Keratinocyte (primary cell): Measurements from ENCODE around the gene TPRN. TPM values are rescaled to one million over a fixed set of nuclear protein-coding genes. Genes with fewer than 3 reads are reported as not detected.

Source experiments
- DNase-seq: peaks from one replicate; pipeline ENCODE4 v3.0.0-alpha.2; 2011; ENCODE audit warnings: low read depth, missing footprints, low spot score
- FAIRE-seq: peaks from 2 replicates; lab custom pipeline; 2011; peaks lifted over from hg19 to GRCh38; lab: Jason Lieb, UNC
- H2AFZ ChIP-seq: 2 replicates; pipeline ENCODE4 v1.6.0; 2012; ENCODE audit warnings: low read length, control low read depth, inconsistent platforms; ENCODE audit not compliant: control insufficient read depth
- H3K27ac ChIP-seq: 2 replicates; pipeline ENCODE4 v1.5.1; 2011; ENCODE audit warnings: low read length; ENCODE audit not compliant: control insufficient read depth, insufficient read depth
- H3K27me3 ChIP-seq: 3 replicates; pipeline ENCODE4 v1.6.0; 2011; ENCODE audit warnings: low read length; ENCODE audit not compliant: control insufficient read depth, insufficient read depth; ENCODE audit errors: extremely low read depth
- H3K36me3 ChIP-seq, 2 experiments: 2 replicates in 1 of 2; 3 replicates in 1 of 2; pipeline ENCODE4 v1.5.1; 2011; ENCODE audit warnings: low read length in 2 of 2, mild to moderate bottlenecking in 1 of 2; ENCODE audit not compliant: control insufficient read depth in 2 of 2, insufficient read depth in 2 of 2; ENCODE audit errors: extremely low read depth in 1 of 2
- H3K4me1 ChIP-seq: 3 replicates; pipeline ENCODE4 v1.5.1; 2011; ENCODE audit warnings: low read length; ENCODE audit not compliant: control insufficient read depth, insufficient read depth; ENCODE audit errors: extremely low read depth
- H3K4me2 ChIP-seq: 3 replicates; pipeline ENCODE4 v1.6.0; 2011; ENCODE audit warnings: low read depth, low read length; ENCODE audit not compliant: control insufficient read depth, insufficient read depth; ENCODE audit errors: extremely low read depth
- H3K4me3 ChIP-seq, 3 experiments: fragments of 200-600 bp in 1 of 3; sonication (generic) in 1 of 3; 2 replicates in 2 of 3; 3 replicates in 1 of 3; pipeline ENCODE4 v1.5.1; 2011 to 2016; ENCODE audit warnings: low read length in 3 of 3, mild to moderate bottlenecking in 3 of 3, control low read depth in 2 of 3, inconsistent platforms in 1 of 3, low read depth in 1 of 3, mixed read lengths in 1 of 3, mixed run types in 1 of 3, moderate library complexity in 1 of 3; ENCODE audit not compliant: control insufficient read depth in 2 of 3, insufficient read depth in 2 of 3; ENCODE audit errors: extremely low read depth in 1 of 3
- H3K79me2 ChIP-seq: 2 replicates; pipeline ENCODE4 v1.6.0; 2012; ENCODE audit warnings: low read length; ENCODE audit not compliant: control insufficient read depth, insufficient read depth
- H3K9ac ChIP-seq: 3 replicates; pipeline ENCODE4 v1.6.0; 2011; ENCODE audit warnings: low read length; ENCODE audit not compliant: control insufficient read depth, insufficient read depth; ENCODE audit errors: extremely low read depth
- H3K9me1 ChIP-seq: 3 replicates; pipeline ENCODE4 v1.6.0; 2011; ENCODE audit warnings: low read length; ENCODE audit not compliant: control insufficient read depth, insufficient read depth; ENCODE audit errors: extremely low read depth
- H3K9me3 ChIP-seq: 2 replicates; pipeline ENCODE4 v1.5.1; 2012; ENCODE audit warnings: low read depth, low read length; ENCODE audit not compliant: control insufficient read depth
- H4K20me1 ChIP-seq: 3 replicates; pipeline ENCODE4 v1.6.0; 2011; ENCODE audit warnings: low read length; ENCODE audit not compliant: control insufficient read depth, insufficient read depth; ENCODE audit errors: extremely low read depth
- CTCF ChIP-seq, 3 experiments: IDR thresholded peaks in 1 of 3; conservative IDR thresholded peaks in 1 of 3; optimal IDR thresholded peaks in 1 of 3; 2 replicates in 2 of 3; 3 replicates in 1 of 3; pipeline versions ENCODE3 to v1.5.1; 2011; ENCODE audit warnings: low read length in 3 of 3, mild to moderate bottlenecking in 3 of 3, moderate library complexity in 2 of 3, control low read depth in 1 of 3, inconsistent platforms in 1 of 3; ENCODE audit not compliant: insufficient read depth in 2 of 3; ENCODE audit errors: extremely low read depth in 1 of 3
- EZH2 ChIP-seq: IDR thresholded peaks from one replicate; pipeline ENCODE4 v1.6.1; 2012; ENCODE audit warnings: inconsistent platforms, mild to moderate bottlenecking, low read length, moderate library complexity
- dilution Hi-C: fragments of 300-500 bp; cut with MboI; formaldehyde crosslinking; loops from one replicate; pipeline ENCODE4 v1.7.0; 2020; ENCODE audit warnings: low sequenced_read_pairs; ENCODE audit not compliant: extremely low pct_ligation_motif_present
- polyA plus RNA-seq, 5 experiments: library from polyadenylated mRNA; depleted of rRNA in 3 of 5; stranded (reverse) in 3 of 5; stranded (forward) in 1 of 5; unstranded in 1 of 5; fragments of >200 nt; gene quantifications; 1 replicate in 1 of 5; 2 replicates in 3 of 5; 3 replicates in 1 of 5; pipeline versions ENCODE4 v1.2.1 to v1.2.3, GENCODE V29; 2011 to 2012; ENCODE audit warnings: missing spikeins in 2 of 5, low read depth in 1 of 5, low replicate concordance in 1 of 5

The TPRN gene
- polyA plus RNA-seq, 1 donor (not counting 4 experiments of a cell fraction or from before 2014, with no cell fraction given): 1.1 TPM

- Histone ChIP-seq H3K4me1 (no peaks in the 10 kb centered on the region), H3K27me3 (peaks cover 12% of the 10 kb centered on the region), H3K79me2 (peaks cover 6% of the 10 kb centered on the region), H3K9me1 (no peaks in the 10 kb centered on the region), H2AFZ (no peak overlapping the region), H3K4me3 (no peak overlapping the region), H3K4me2 (no peak overlapping the region), H3K36me3 (peaks cover 0 to 6% of the 10 kb centered on the region in 2 experiments), H3K27ac (no peak overlapping the region), H4K20me1 (no peaks in the 10 kb centered on the region), H3K9ac (no peak overlapping the region), H3K9me3 (no peaks in the 10 kb centered on the region)
- no peak for FAIRE-seq
- DNase-seq: no peak
- dilution Hi-C loops: no loop called here
- no peak for TF ChIP-seq EZH2
- TF ChIP-seq CTCF (optimal IDR thresholded peaks at IDR 0.05 in 1 of 3, IDR thresholded peaks at IDR 0.05 in 1 of 3, conservative IDR thresholded peaks at IDR 0.05 in 1 of 3; ENCODE audit: extremely low read depth in 1 of 3, insufficient read depth in 2 of 3, low read length in 3 of 3): no peak
These were observed 34.4 kb upstream of the TPRN start for GRCh38 chr9:137234758-137235423.

- Histone ChIP-seq H3K36me3 (peaks cover 0 to 6% of the 10 kb centered on the region in 2 experiments), H3K4me3 (no peak overlapping the region), H4K20me1 (no peaks in the 10 kb centered on the region), H3K79me2 (peaks cover 4% of the 10 kb centered on the region), H3K27me3 (peaks cover 13% of the 10 kb centered on the region), H3K4me1 (no peaks in the 10 kb centered on the region), H2AFZ (no peak overlapping the region), H3K9me1 (no peaks in the 10 kb centered on the region), H3K9me3 (no peaks in the 10 kb centered on the region), H3K27ac (no peak overlapping the region), H3K9ac (no peak overlapping the region), H3K4me2 (no peak overlapping the region)
- DNase-seq (no peak), FAIRE-seq (no peak)
- TF ChIP-seq CTCF (optimal IDR thresholded peaks at IDR 0.05 in 1 of 3, IDR thresholded peaks at IDR 0.05 in 1 of 3, conservative IDR thresholded peaks at IDR 0.05 in 1 of 3; ENCODE audit: extremely low read depth in 1 of 3, insufficient read depth in 2 of 3, low read length in 3 of 3) (no peak), EZH2 (no peak)
- dilution Hi-C loops: no loop called here
These were observed 33.6 kb upstream of the TPRN start for GRCh38 chr9:137234055-137234697.
